ENCODE data around the gene FAM181B.

- TF ChIP-seq CTCF (IDR thresholded peaks at IDR 0.05) (no peak), EP300 (IDR thresholded peaks at IDR 0.05) (no peak)
These were observed at the start of gene FAM181B for GRCh38 chr11:82733444-82734119.

All from stomach (tissue), 4 donors.